Trophoblast cell (in vitro differentiated cells and primary cell): ENCODE results near the gene CDKAL1.

Source experiments
- DNase-seq, 2 donors: peaks; one replicate each; pipeline ENCODE4 v3.0.0-alpha.2; 2016
- H2AFZ ChIP-seq: 2 replicates; pipeline ENCODE4 v1.6.1; 2013; ENCODE audit warnings: low read length, moderate library complexity, mild to moderate bottlenecking; ENCODE audit not compliant: insufficient read depth, poor library complexity
- H2AK5ac ChIP-seq: 2 replicates; pipeline ENCODE4 v1.6.1; 2013; ENCODE audit warnings: mild to moderate bottlenecking, low read length
- H2BK120ac ChIP-seq: 2 replicates; pipeline ENCODE4 v1.6.1; 2013; ENCODE audit warnings: low read length, mild to moderate bottlenecking, moderate library complexity; ENCODE audit not compliant: insufficient read depth, poor library complexity
- H2BK12ac ChIP-seq: 2 replicates; pipeline ENCODE4 v1.6.1; 2013; ENCODE audit warnings: mild to moderate bottlenecking, low read length, moderate library complexity
- H2BK5ac ChIP-seq: 2 replicates; pipeline ENCODE4 v1.6.1; 2013; ENCODE audit warnings: low read length, low read depth, moderate library complexity, mild to moderate bottlenecking; ENCODE audit not compliant: poor library complexity
- H3K14ac ChIP-seq: 2 replicates; pipeline ENCODE4 v1.6.1; 2013; ENCODE audit warnings: mild to moderate bottlenecking, low read length
- H3K18ac ChIP-seq: 2 replicates; pipeline ENCODE4 v1.6.1; 2013; ENCODE audit warnings: mild to moderate bottlenecking, low read length
- H3K23ac ChIP-seq: 2 replicates; pipeline ENCODE4 v1.6.1; 2013; ENCODE audit warnings: low read length
- H3K27ac ChIP-seq: 2 replicates; pipeline ENCODE4 v1.5.1; 2013; ENCODE audit warnings: low read depth, mild to moderate bottlenecking, inconsistent platforms, low read length, moderate library complexity
- H3K27me3 ChIP-seq: 2 replicates; pipeline ENCODE4 v1.6.1; 2013; ENCODE audit warnings: inconsistent platforms, mild to moderate bottlenecking, low read length, moderate library complexity; ENCODE audit not compliant: insufficient read depth
- H3K36me3 ChIP-seq, 2 experiments: 1 replicate in 1 of 2; 2 replicates in 1 of 2; pipeline ENCODE4 v1.6.1; 2013; ENCODE audit warnings: low read length in 2 of 2, mild to moderate bottlenecking in 2 of 2, moderate library complexity in 1 of 2; ENCODE audit not compliant: insufficient read depth in 2 of 2, control insufficient read depth in 1 of 2
- H3K4ac ChIP-seq: 2 replicates; pipeline ENCODE4 v1.6.1; 2013; ENCODE audit warnings: low read depth, mild to moderate bottlenecking, low read length, moderate library complexity
- H3K4me1 ChIP-seq, 2 experiments: 1 replicate in 1 of 2; 2 replicates in 1 of 2; pipeline ENCODE4 v1.6.1; 2013; ENCODE audit warnings: low read length in 2 of 2, mild to moderate bottlenecking in 2 of 2, moderate library complexity in 1 of 2; ENCODE audit not compliant: insufficient read depth in 2 of 2, control insufficient read depth in 1 of 2
- H3K4me2 ChIP-seq: 2 replicates; pipeline ENCODE4 v1.6.1; 2013; ENCODE audit warnings: inconsistent platforms, mild to moderate bottlenecking, low read length, moderate library complexity
- H3K4me3 ChIP-seq: 2 replicates; pipeline ENCODE4 v1.5.1; 2013; ENCODE audit warnings: mild to moderate bottlenecking, low read depth, low read length, inconsistent platforms
- H3K79me1 ChIP-seq: one replicate; pipeline ENCODE4 v1.6.1; 2013; ENCODE audit warnings: low read length
- H3K79me2 ChIP-seq: 2 replicates; pipeline ENCODE4 v1.6.1; 2013; ENCODE audit warnings: low read length, mild to moderate bottlenecking; ENCODE audit not compliant: control insufficient read depth, insufficient read depth, poor library complexity
- H3K9ac ChIP-seq: 2 replicates; pipeline ENCODE4 v1.6.1; 2013; ENCODE audit warnings: mild to moderate bottlenecking, low read length
- H3K9me3 ChIP-seq: 2 replicates; pipeline ENCODE4 v1.6.1; 2013; ENCODE audit warnings: low read depth, mild to moderate bottlenecking, control low read depth, inconsistent platforms, low read length; ENCODE audit not compliant: insufficient read depth
- H4K12ac ChIP-seq: 2 replicates; pipeline ENCODE4 v1.6.1; 2013; ENCODE audit warnings: low read depth, mild to moderate bottlenecking, low read length, moderate library complexity
- H4K8ac ChIP-seq: 2 replicates; pipeline ENCODE4 v1.6.1; 2013; ENCODE audit warnings: low read depth, mild to moderate bottlenecking, low read length, moderate library complexity
- H4K91ac ChIP-seq: one replicate; pipeline ENCODE4 v1.6.1; 2013; ENCODE audit warnings: low read depth, mild to moderate bottlenecking, low read length, moderate library complexity
- WGBS: extraction: QIAGEN DNeasy Blood & Tissue Kit; methylation state at CpG from one replicate; pipeline ENCODE4 v1.1.7; 2013; ENCODE audit warnings: missing lambda C conversion rate; ENCODE audit not compliant: insufficient read length, insufficient coverage; ENCODE audit errors: extremely low coverage; 5-methylcytosine and 5-hydroxymethylcytosine counted together

The CDKAL1 gene

DNA sequence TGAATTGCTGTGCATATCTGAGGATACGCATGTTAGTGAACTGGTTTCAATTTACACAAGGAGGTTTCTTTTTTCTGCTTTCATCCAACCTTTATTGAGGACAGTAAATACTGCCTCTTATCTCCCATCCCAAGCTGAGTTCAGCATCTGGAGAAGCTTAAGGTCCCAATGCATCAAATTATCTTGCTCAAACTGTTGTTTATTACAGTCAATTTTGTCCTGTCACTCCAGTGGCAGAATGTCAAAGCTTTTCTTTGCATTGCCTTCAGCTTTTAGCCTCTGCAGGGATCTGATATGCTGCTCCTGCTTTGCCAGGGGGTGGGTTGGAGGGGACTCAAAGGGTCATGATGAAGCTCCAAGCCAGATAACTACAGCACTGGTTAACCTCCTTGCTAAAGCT is 623.9 kb downstream of the CDKAL1 start:
- Histone ChIP-seq H2BK120ac (no peak overlapping the region), H3K79me1 (no peaks in the 10 kb centered on the region), H3K27ac (no peak overlapping the region), H3K14ac (no peak overlapping the region), H4K91ac (no peak overlapping the region), H2AK5ac (no peak overlapping the region), H3K4me2 (no peak overlapping the region), H3K18ac (no peak overlapping the region), H3K79me2 (no peaks in the 10 kb centered on the region), H3K27me3 (no peaks in the 10 kb centered on the region), H2BK5ac (no peak overlapping the region), H3K9me3 (no peaks in the 10 kb centered on the region), H3K23ac (no peak overlapping the region), H2BK12ac (no peak overlapping the region), H4K12ac (no peak overlapping the region), H3K36me3 (no peaks in the 10 kb centered on the region), H3K4me1 (no peaks in the 10 kb centered on the region), H3K4ac (no peak overlapping the region), H4K8ac (no peak overlapping the region), H3K4me3 (no peak overlapping the region), H3K9ac (no peak overlapping the region), H2AFZ (no peak overlapping the region)
- WGBS: no CpG with 5 or more reads among the region's 1 CpG
- no peak for DNase-seq

DNA sequence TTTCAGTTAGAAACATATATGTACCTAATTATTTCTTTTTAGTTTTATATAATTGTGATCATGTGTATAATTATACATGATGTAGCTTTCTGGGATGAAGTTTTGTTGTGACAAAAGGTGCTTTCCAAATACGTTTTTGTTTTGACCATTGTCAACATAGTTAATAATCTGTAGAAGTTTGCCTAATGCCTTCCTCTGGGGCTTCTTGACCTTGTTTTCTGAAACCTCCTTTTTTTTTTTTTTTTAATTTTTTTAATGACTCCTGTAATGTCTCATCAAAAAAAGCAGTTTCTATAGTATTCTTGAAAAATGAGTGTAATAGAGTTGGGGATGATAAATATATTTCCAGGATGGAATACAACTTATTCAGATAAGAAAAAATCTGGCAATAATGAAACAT is 624.6 kb downstream of the CDKAL1 start:
- Histone ChIP-seq H3K4me1 (no peaks in the 10 kb centered on the region), H3K36me3 (no peaks in the 10 kb centered on the region), H2BK12ac (no peak overlapping the region), H3K14ac (no peak overlapping the region), H3K4me2 (no peak overlapping the region), H2AK5ac (no peak overlapping the region), H3K4ac (no peak overlapping the region), H2AFZ (no peak overlapping the region), H3K79me2 (no peaks in the 10 kb centered on the region), H3K4me3 (no peak overlapping the region), H3K9ac (no peak overlapping the region), H2BK120ac (no peak overlapping the region), H3K9me3 (no peaks in the 10 kb centered on the region), H4K12ac (no peak overlapping the region), H3K23ac (no peak overlapping the region), H3K18ac (no peak overlapping the region), H3K27me3 (no peaks in the 10 kb centered on the region), H4K8ac (no peak overlapping the region), H2BK5ac (no peak overlapping the region), H3K27ac (no peak overlapping the region), H4K91ac (no peak overlapping the region), H3K79me1 (no peaks in the 10 kb centered on the region)
- no peak for DNase-seq
- WGBS: no CpG with 5 or more reads among the region's 1 CpG

DNA sequence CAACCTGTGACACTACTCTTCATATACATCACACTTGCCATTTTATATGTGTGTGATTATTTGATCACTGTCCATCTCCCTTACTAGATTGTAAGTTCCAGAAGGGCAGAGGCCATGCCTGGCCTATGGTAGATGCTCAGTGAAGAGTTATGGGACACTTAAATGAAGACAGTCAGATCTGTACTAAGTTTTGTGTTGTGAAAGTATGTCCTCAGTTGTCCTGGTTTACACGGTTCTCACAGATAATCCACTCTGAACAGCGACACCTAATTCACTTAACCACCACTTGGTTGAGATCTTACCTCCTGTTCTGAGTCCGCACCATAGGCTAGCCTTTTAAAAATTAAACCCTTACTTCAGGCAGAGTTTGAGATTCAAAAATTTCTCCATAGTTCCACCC is 625.2 kb downstream of the CDKAL1 start:
- Histone ChIP-seq H3K79me1 (no peaks in the 10 kb centered on the region), H3K4me1 (no peaks in the 10 kb centered on the region), H3K79me2 (no peaks in the 10 kb centered on the region), H3K18ac (no peak overlapping the region), H2AFZ (no peak overlapping the region), H3K4me3 (no peak overlapping the region), H2BK12ac (no peak overlapping the region), H3K27ac (no peak overlapping the region), H4K91ac (no peak overlapping the region), H4K8ac (no peak overlapping the region), H3K23ac (no peak overlapping the region), H3K9ac (no peak overlapping the region), H2AK5ac (no peak overlapping the region), H3K14ac (no peak overlapping the region), H2BK5ac (no peak overlapping the region), H3K9me3 (no peaks in the 10 kb centered on the region), H3K27me3 (no peaks in the 10 kb centered on the region), H3K4ac (no peak overlapping the region), H3K36me3 (no peaks in the 10 kb centered on the region), H4K12ac (no peak overlapping the region), H3K4me2 (no peak overlapping the region), H2BK120ac (no peak overlapping the region)
- no CpG with 5 or more reads among the region's 3 CpGs for WGBS
- DNase-seq: no peak

DNA sequence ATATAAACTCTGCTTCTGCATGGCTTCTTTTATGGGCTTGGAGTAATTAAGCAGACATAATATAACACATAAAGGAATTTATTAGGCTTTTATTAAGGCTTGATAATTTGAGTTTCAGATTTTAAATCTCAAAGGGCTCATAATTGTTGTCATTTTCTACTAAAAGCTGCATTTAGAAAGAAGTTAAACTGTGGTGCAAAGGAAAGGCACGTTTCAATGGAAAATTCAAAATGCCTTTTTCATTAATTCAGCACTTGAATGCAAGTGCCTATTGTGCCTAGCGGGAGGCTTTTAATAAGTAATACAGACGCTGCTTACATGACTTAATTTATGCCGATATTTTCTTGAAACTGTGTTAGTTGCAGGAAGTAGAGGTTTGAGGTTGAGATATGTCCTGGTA is 627.5 kb downstream of the CDKAL1 start:
- no peak overlapping the region for H4K91ac ChIP-seq
- H2AFZ ChIP-seq: no peak overlapping the region
- no peak overlapping the region for H3K4me3 ChIP-seq
- H3K79me2 ChIP-seq: no peaks in the 10 kb centered on the region
- no peak overlapping the region for H3K4ac ChIP-seq
- no peak for DNase-seq
- no peak overlapping the region for H3K18ac ChIP-seq
- no peak overlapping the region for H2BK12ac ChIP-seq
- H3K14ac ChIP-seq: no peak overlapping the region
- H3K23ac ChIP-seq: no peak overlapping the region
- H3K36me3 ChIP-seq: no peaks in the 10 kb centered on the region
- no peak overlapping the region for H3K4me2 ChIP-seq
- no peak overlapping the region for H3K27ac ChIP-seq
- no peak overlapping the region for H4K12ac ChIP-seq
- no peaks in the 10 kb centered on the region for H3K79me1 ChIP-seq
- H3K9me3 ChIP-seq: no peaks in the 10 kb centered on the region
- H4K8ac ChIP-seq: no peak overlapping the region
- no peak overlapping the region for H3K9ac ChIP-seq
- H3K27me3 ChIP-seq: no peaks in the 10 kb centered on the region
- no peaks in the 10 kb centered on the region for H3K4me1 ChIP-seq
- no peak overlapping the region for H2AK5ac ChIP-seq
- no peak overlapping the region for H2BK5ac ChIP-seq
- no CpG with 5 or more reads among the region's 4 CpGs for WGBS
- no peak overlapping the region for H2BK120ac ChIP-seq
